CD1c-positive myeloid dendritic cell (primary cell): ENCODE results near the gene SUMO4.

ENCODE experiments used
- DNase-seq: peaks from one replicate; pipeline ENCODE4 v3.0.0-alpha.2; 2016; ENCODE audit errors: extremely low spot score

The SUMO4 gene

DNA sequence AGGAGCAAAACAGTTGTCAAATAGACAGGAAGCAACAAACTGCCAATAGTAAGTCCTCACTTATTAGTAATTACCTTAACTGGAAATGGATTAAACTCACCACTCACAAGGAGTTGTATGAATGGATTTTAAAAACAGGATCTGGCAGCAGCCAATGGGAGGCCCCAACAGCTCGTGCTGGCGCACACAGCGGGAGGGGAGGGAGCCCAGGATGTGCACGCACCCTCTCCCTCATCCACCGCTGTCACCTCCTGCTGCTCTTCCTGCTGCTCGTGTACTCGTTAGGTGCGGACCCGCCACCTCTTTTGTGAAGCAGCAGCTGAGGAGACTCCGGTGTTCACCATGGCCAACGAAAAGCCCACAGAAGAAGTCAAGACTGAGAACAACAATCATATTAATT, at the start of gene SUMO4:
Gene SUMO4, plus strand, starts transcription at position 213 of the 400 bp plus-strand sequence. Its CDS starts 130 bp downstream, at position 343.
- DNase-seq = no peak

DNA sequence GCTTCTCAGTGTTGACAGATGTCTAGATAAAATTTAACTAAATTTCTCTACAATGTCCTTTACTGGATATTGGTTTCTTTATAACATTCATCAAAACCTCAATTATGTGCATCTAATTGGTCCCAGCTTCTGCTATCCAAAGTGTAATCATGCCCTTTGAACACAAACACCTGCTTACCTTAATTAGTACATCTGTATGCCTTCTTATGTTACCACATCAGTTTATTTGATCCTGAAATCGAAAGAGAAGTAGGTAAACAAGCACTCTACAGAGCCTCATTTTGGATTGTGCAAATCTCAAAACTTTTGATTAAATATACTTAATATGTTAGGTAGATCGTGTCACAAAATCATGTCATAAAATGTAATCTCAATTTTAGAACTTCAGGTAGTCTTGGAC, 46.1 kb upstream of the SUMO4 start:
- no peak for DNase-seq

DNA sequence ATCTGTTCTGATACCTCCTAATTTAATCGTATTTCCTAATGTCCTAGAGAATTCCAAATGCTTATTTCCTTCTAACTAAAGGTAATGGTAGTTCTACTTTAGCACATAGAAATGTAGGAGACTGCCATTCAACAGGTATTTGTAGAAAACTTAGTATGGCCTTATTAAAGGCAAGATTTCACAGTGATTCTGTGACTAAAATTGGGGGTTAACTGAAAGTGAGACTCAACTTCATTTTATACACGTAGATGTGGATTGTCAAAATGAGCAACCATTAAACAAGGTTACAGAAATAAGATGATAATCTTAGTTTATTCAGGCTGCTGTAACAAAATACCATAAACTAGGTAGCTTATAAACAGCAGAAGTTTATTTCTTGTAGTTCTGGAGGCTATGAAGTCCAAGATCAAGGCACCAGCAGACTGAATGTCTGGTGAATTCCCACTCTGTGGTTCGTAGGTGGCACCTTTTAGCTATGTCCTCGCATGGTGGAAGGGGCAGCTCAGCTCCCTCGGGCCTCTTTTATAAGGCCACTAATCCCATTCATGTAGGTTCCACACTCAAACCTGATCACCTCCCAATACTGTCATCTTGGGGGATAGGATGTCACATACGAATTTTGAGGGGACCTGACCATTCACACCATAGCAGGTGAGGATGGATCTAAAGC, 43.8 kb upstream of the SUMO4 start:
- DNase-seq = no peak

DNA sequence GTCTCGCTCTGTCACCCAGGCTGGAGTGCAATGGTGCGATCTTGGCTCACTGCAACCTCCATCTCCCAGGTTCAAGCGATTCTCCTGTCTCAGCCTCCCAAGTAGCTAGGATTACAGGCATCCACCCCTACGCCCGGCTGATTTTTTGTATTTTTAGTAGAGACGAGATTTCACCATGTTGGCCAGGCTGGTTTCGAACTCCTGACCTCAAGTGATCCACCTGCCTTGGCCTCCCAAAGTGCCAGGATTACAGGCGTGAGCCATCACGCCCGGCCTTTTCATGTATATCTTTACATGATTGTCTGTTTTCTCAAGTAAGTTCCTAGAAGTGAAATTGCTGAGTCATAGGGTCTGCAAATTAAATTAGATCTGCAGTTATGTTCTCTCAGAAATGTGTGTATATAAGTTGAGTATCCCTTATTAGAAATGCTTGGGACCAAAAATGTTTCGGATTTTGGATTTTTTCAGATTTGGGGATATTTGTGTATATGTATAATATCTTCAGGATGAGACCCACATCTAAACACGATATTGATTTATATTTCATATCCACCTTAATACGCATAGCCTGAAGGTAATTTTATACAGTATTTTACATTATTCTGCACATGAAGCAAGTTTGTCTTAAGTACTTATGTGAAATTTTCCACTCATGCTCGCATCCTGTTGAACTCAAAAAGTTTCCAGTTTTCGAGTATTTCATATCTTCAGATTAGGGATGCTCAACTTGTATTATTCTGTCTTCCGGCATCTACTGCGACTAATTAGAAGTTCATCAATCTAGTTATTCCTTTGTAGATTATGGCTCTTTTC, 42.1 kb upstream of the SUMO4 start:
- no peak for DNase-seq

DNA sequence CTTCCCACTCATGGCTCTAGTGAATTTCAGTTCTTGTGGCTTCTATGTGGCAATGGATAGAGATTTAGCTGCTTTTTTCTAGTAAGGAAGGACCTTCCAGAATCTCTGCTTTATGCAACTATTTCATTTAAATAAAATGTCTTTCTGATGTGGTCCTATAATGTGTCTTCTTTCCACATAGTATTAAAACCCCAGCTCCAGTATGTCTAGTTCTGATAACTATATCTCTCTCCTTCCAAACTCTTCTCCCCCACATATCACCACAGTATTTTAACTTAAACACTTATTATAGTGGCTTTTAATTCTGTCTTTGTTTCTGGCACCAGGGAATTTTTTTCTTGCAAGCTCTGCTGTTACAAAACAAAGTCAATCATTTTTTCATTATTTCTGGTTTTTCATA, 40.6 kb upstream of the SUMO4 start:
- DNase-seq = no peak

DNA sequence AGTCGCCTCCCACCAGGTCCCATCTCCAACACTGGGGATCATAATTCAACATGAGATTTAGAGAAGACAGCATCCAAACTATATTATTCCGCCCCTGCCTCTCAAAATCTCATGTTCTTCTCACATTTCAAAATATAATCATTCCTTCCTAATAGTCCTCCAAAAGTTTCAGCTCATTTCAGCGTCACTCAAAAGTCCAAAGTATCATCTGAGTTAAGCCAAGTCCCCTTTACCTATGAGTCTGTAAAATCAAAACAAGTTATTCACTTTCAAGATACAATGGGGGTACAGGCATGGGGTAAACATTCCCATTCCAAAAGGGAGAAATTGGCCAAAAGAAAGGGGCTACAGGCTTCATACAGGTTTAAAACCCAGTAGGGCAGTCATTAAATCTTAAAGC, 39.5 kb upstream of the SUMO4 start:
- DNase-seq = no peak

DNA sequence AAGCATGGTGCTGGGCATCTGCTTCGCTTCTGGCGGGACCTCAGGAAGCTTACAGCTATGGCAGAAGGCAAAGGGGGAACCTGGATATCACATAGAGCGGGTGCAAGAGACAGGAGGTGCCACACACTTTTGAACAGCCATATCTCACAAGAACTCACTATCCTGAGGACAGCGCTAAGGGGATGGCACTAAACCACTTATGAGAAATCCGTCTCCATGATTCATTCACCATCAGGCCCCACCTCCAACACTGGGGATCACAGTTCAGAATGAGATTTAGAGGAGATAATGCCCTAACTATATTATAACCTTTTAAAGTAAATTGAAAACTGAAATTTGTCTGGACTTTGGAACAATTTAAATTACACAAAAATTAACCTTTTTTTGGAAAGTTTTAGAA, 37.8 kb upstream of the SUMO4 start:
- DNase-seq = no peak

DNA sequence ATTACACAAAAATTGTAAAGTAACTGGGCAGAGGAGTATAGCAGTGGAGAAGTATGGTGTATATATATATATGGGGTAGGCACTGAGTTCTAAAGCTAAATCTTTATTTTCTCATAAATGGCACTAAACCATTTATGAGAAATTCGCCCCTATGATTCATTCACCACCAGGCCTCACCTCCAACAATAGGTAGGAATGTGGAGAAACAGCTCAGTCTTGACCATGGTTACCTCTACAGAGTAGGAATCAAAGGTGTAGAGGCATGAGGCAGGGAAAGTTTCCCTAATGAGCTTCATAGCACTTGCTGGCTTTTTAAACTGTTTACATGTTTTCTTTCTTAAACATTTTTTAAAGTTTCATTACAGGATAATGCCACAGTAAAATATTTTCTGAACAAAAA, 36.9 kb upstream of the SUMO4 start:
- DNase-seq = no peak

DNA sequence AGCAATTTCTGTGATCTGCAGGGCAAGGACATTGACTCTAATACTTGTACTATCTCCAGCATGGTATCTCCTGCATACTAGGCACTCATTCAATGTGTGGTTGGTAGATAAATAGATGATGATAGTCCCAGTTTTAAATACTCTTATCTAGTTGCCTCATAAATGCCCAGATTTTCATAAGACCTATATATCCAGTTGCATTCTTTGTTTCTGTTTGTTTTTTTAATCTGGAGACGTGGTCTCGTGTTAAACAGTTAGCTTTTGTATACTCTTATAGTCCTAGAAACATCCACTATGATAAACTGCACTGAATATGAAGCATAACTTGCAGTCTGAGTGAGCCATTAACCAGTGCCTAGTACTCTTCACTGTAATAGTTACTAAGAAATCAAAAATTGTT, 35.5 kb upstream of the SUMO4 start:
- no peak for DNase-seq

DNA sequence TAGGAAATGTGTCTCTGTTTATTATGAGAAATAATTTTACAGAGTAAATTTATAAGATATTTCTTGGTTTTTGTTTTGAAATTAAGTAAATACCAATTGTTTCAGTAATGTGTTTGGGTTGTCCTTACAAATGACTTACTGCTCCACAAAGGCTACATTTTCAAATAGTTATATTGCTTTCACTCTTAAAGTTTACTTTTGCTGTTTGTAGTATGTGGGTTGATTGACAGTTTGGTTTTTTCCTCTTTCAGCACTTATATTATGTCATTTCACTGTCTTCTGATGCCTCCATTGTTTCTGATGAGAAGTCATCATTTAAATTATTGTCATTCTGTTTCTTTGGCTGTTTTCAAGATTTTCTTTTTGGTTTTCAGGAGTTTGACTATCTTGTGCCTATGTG, 34.9 kb upstream of the SUMO4 start:
- no peak for DNase-seq

DNA sequence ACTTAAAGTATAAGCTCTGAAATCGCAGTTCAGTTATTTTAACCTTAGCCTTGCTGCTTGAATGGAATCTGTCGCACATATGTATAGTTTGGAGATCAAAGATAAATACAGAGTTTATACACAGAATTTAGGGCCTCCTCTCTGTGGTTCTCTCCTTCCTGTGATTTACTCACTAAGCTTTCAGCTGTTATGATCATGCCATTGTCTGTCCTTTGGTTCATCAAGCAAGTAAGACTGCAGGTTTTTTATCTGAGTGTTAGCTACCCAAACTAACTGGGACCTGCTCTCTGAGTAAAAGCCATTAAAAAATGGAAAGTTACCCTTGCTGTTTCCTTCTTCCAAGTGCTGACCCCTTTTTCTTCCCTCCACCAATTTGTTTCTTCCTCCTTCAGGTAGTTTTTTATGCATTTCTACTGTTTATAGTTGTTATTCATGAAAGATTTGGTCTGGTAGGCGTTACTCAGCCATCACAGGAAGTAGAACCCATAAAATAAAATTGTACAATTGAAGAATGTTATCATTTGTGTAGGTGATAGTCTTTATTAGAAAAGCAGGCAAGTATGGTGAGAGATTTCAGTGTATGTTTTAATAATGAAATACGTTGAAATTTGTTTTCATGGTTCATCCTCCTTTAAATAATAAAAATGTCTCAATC, 33.7 kb upstream of the SUMO4 start:
- DNase-seq = no peak

DNA sequence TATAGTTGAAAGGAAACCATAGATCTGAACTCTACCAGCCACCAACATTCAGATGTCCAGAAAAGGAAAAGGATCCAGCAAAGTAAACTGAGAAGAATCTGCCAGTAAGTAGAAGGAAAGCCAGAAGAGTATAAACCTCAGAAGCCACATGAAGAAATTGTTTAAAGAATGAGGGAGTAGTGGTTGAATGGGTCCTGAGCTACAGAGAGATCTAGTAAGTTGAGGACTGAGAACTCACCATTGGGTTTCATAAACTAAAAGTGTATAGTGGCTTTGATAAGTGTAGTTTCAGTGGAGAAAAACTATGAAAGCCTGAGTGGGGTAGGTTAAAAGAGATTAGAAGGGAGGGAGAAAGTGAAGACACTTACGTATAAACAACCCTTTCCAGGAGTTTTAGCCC, 32.0 kb upstream of the SUMO4 start:
- no peak for DNase-seq

DNA sequence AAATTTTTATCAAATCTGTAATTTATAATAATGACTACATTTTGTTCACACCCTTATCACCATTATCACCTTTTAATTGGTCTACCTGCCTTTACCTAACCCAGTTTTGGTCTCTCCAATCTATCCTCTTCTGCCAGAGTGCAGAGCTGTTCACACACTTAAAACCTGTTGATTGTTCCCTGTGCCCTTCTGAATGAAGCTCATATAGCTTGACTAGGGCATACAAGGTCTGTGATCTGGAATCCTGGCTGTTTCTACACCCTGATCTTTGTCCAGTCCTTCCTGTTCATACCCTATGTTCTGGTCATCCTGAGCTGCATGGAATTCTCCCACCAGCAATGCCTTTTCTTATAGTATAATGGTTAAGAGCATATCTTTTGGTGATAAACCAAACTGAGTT, 28.9 kb upstream of the SUMO4 start:
- no peak for DNase-seq

DNA sequence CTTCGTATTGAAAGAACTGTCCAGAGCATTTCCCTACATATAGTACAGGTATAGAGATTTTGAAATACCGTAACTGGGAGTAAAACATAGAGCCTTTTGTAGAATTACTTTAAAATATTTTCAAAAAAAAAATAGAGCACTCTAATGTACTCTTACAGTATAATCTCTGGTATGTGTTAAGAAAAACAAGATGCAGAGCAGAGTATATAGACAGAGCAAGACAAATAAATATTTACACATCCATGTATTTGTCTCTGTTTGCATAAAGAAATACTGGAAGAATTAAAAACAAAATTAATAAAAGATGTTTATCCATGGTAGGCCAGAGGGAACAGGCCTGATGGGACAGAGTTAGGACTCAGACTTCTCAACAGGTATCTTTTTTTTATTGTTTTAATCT, 28.0 kb upstream of the SUMO4 start:
- no peak for DNase-seq

DNA sequence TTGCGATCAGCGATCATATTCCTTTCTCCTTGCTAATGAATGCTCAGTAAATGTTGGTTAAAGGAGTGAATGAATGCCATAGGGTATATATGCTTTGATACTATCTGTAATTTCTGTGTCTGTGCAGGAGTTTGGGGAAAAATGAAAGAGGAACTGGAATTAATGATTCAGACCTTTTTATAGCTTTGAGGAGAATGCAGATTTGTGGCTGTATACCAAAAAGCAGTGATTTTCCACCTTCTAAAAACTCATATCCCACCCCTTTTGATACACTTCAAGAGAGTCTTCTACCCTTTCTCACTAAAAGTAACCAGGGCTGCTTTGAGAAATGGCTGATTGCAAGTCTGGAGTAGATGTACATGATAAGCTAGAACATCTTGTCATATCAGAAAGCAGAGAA, 26.6 kb upstream of the SUMO4 start:
- peak; percentile 49 for DNase-seq

DNA sequence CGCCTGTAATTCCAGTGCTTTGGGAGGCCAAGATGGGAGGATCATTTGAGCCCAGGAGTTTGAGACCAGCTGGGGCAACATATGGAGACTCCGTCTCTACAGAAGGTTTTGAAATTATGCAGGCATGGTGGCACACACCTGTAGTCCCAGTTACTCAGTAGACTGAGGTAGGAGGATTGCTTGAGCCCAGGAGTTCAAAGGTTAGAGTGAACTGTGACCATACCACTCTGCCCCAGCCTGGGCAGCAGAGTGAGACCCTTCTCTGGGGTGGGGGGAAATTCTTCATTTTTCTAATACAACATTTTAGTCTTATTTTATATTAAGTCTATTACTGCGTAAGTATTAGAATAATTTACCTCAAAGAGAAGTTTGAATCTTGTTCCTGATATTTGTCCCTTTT, 20.1 kb upstream of the SUMO4 start:
- no peak for DNase-seq

DNA sequence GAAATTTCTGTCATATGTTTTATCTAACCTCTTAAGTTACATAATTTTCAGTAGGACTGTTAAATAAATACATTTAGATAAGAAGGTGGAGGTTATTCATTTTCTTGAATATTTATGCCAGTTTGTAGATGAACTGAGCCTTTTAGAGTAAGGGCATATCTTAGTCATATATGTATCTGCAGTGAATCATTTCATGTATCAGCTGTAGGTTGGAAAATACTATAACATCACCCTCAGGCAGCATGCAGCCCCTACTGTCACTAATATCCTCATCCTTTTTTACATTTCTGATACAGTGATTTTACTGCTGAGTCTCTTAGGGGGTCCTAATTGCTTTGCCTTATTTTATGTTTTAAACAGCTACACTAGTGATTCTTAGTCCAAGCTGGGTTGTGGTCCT, 19.5 kb upstream of the SUMO4 start:
- no peak for DNase-seq

DNA sequence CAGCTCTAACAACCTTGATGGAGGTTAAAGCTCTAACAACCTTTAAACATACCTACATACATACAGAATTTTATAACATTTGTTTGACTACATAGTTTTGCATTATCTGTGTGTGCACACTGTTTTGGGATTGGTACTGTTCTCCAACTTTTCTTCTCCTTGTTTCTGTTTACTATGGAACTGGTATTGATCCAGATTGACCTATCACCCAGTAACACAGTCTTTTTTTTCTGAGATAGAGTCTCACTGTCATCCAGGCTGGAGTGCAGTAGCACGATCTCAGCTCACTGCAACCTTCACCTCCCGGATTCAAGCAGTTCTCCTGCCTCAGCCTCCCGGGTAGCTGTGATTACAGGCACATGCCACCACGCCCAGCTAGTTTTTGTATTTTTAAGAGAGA, 16.7 kb upstream of the SUMO4 start:
- DNase-seq = no peak

DNA sequence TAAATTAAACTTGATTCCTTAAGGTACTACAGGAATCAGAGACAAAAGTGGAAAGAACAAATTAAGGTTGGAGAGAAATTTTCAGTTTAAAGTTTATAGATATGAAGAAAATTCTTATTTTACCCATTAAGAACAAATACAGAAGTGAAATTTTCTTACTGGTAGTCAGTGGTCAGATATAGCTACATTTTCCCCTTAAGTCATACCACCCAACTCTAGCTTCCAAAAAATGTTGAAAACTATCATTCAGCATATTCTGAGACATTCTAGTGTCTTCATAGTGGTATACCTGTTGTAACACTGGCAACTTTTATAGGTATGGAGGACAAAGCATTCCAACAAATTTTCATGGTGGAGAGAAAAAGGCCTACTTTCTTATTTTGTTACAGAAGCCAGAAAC, 15.6 kb upstream of the SUMO4 start:
- no peak for DNase-seq

DNA sequence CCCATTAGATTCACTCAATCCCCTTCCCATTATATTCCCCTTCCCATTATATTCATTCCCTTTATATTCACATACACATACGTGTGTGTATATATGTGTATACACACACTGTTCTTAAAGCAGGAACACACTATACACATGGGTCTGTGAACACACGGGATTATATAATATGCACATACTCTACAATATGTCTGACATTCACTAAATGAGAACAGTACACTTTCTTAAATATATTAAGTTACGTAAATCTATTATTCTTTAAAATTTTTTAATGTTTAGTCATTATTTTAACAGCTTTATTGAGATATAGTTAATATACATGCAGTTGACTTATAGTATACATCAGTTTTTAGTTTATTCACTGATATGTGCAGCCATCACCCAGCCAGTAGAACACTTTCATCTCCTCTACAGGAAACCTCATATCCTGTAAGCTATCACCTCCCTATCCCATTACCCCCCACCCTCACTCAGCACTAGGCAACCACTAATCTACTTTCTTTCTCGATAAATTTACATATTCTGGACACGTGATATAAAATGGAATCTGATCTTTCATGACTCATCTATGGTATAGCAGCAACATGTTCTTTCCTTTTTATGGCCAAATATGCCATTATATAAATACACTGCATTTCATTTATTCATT, 13.9 kb upstream of the SUMO4 start:
- DNase-seq = no peak

DNA sequence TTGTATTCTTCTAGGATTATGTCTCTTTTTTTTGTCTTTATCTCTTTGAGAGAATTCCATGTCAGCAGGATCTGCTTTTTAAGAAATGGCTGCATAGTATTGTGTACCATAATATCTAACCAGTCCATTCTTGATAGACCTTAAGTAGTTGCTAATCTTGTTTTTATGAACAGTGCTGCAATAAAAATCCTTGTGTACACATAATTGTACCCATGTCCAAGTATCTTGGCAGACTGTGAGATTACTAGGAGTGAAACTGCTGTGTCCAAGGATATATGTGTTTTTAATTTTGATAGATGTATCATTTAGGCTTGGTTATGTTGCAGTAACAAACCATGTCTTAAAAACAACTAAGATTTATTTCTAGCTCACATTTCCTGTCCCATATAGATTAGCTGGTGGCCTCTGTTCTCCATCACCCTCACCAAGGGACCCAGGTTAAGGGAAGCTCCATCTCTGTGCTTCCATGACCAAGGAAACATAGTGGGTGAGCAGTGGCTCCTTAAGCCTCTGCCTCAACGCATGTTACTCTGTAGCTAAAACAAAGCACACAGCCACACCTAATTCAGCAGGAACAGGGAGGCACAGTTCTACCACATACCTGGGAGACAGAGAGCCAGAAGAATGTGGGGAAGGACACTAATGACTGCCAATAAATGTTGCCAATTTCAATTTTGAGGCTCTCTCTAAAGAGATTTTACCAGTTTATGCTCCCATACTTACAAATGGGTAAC, 12.1 kb upstream of the SUMO4 start:
- DNase-seq = no peak
